PC-9 (cell line): ENCODE results near the gene MICAL3. TPM values are rescaled to one million over a fixed set of nuclear protein-coding genes. Genes with fewer than 3 reads are reported as not detected.

Source experiments
- BruUV-seq: library from RNA; stranded (reverse); fragments of 400-500 nt; replicated peaks from 2 replicates; lab custom pipeline; 2021; lab: Mats Ljungman, UMichigan
- CTCF ChIA-PET: fragments of 300-600 bp; sonication (Branson Sonifier 250); formaldehyde crosslinking; loops from one replicate; lab custom pipeline; 2022; ENCODE audit warnings: antibody characterized with exemption; lab: Charles Lee
- POLR2A ChIA-PET: fragments of 300-600 bp; sonication (Branson Sonifier 250); formaldehyde crosslinking; loops from one replicate; lab custom pipeline; 2022; ENCODE audit warnings: antibody characterized with exemption; ENCODE audit not compliant: unreplicated experiment; lab: Charles Lee
- DNase-seq, 2 experiments: peaks; one replicate each; pipeline versions ENCODE4 v3.0.0 to v3.0.0-alpha.2; 2015 to 2022; ENCODE audit warnings: mixed read lengths in 1 of 2
- H2AFZ ChIP-seq: fragments of 200-600 bp; sonication (generic); 2 replicates; pipeline ENCODE4 v1.8.1; 2017; ENCODE audit warnings: antibody characterized with exemption
- H3F3A ChIP-seq: fragments of 200-600 bp; sonication (generic); 2 replicates; pipeline ENCODE4 v1.8.1; 2017; ENCODE audit warnings: antibody characterized with exemption, mild to moderate bottlenecking, low read depth; ENCODE audit not compliant: insufficient read depth
- H3K27ac ChIP-seq: fragments of 200-600 bp; sonication (generic); 2 replicates; pipeline ENCODE4 v1.6.1; 2016; ENCODE audit warnings: mixed run types
- H3K27me3 ChIP-seq: fragments of 200-600 bp; sonication (generic); 2 replicates; pipeline ENCODE4 v1.6.1; 2016; ENCODE audit warnings: low read depth, mixed run types; ENCODE audit not compliant: insufficient read depth
- H3K36me3 ChIP-seq: fragments of 200-600 bp; sonication (generic); 2 replicates; pipeline ENCODE4 v1.6.1; 2016; ENCODE audit warnings: low read depth, mixed run types
- H3K4me1 ChIP-seq: fragments of 200-600 bp; sonication (generic); replicated peaks from 2 replicates; pipeline ENCODE4 v1.6.1; 2016; ENCODE audit warnings: mixed run types; ENCODE audit not compliant: insufficient read depth
- H3K4me2 ChIP-seq: fragments of 200-600 bp; sonication (generic); 2 replicates; pipeline ENCODE4 v1.6.1; 2017; ENCODE audit warnings: mixed run types
- H3K4me3 ChIP-seq: fragments of 200-600 bp; sonication (generic); 2 replicates; pipeline ENCODE4 v1.6.1; 2016; ENCODE audit warnings: mixed run types
- H3K79me2 ChIP-seq: fragments of 200-600 bp; sonication (generic); 2 replicates; pipeline ENCODE4 v1.6.1; 2017; ENCODE audit warnings: low read depth, mixed run types
- H3K9me2 ChIP-seq: fragments of 200-600 bp; sonication (generic); 2 replicates; pipeline ENCODE4 v1.8.1; 2017; ENCODE audit warnings: mild to moderate bottlenecking; ENCODE audit not compliant: insufficient read depth
- H3K9me3 ChIP-seq: fragments of 200-600 bp; sonication (generic); 2 replicates; pipeline ENCODE4 v1.8.1; 2016; ENCODE audit warnings: low read depth; ENCODE audit not compliant: insufficient read depth
- H4K20me1 ChIP-seq: fragments of 200-600 bp; sonication (generic); 2 replicates; pipeline ENCODE4 v1.8.1; 2017; ENCODE audit not compliant: insufficient read depth
- EZH2 ChIP-seq: fragments of 200-600 bp; sonication (generic); IDR thresholded peaks from 2 replicates; pipeline ENCODE4 v1.8.0; 2017; ENCODE audit warnings: antibody characterized with exemption, low read depth
- intact Hi-C: fragments of 100-400 bp; cut with micrococcal nuclease; formaldehyde crosslinking; loops from one replicate; pipeline ENCODE4 v1.10.0; 2022; ENCODE audit not compliant: unreplicated experiment
- total RNA-seq: library from RNA; stranded (reverse); gene quantifications from 2 replicates; pipeline ENCODE4 v1.2.3, GENCODE V29; 2021
- TF ChIP-seq, protein P1 (sequence below): fragments of 200-600 bp; sonication (generic); conservative IDR thresholded peaks from 2 replicates; pipeline ENCODE4 v1.6.1; 2017; ENCODE audit warnings: mixed run types, antibody characterized with exemption, mild to moderate bottlenecking, moderate library complexity

Gene MICAL3
- total RNA-seq, 1 experiment from 2014 or later = 27.4 TPM

DNA sequence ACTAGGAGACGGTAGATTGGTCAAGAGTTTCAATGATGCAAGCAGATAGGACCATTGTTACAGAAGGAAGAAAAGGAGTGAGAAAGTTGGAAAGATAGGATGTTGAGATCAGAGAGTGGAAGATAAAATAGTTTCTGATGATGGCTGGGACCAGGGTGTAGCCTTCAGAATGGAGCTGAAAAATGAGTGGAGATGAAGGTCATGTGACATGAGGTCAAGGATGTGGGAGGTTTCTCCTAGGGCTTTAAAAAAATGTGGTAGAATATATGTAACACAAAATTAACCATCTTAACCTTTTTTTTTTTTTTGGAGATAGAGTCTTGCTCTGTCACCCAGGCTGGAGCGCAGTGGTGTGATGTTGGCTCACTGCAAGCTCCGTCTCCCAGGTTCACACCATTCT is 35.1 kb upstream of the MICAL3 start:
- Histone ChIP-seq H3K9me2 (no peaks in the 10 kb centered on the region), H3K36me3 (no peaks in the 10 kb centered on the region), H3F3A (no peaks in the 10 kb centered on the region), H3K79me2 (no peaks in the 10 kb centered on the region), H3K4me2 (no peak overlapping the region), H3K27me3 (no peaks in the 10 kb centered on the region), H4K20me1 (no peaks in the 10 kb centered on the region), H3K4me3 (no peak overlapping the region), H3K9me3 (no peaks in the 10 kb centered on the region), H2AFZ (no peak overlapping the region), H3K4me1 (peaks cover 17% of the 10 kb centered on the region), H3K27ac (no peak overlapping the region)
- TF ChIP-seq, protein P1, sequence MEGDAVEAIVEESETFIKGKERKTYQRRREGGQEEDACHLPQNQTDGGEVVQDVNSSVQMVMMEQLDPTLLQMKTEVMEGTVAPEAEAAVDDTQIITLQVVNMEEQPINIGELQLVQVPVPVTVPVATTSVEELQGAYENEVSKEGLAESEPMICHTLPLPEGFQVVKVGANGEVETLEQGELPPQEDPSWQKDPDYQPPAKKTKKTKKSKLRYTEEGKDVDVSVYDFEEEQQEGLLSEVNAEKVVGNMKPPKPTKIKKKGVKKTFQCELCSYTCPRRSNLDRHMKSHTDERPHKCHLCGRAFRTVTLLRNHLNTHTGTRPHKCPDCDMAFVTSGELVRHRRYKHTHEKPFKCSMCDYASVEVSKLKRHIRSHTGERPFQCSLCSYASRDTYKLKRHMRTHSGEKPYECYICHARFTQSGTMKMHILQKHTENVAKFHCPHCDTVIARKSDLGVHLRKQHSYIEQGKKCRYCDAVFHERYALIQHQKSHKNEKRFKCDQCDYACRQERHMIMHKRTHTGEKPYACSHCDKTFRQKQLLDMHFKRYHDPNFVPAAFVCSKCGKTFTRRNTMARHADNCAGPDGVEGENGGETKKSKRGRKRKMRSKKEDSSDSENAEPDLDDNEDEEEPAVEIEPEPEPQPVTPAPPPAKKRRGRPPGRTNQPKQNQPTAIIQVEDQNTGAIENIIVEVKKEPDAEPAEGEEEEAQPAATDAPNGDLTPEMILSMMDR = no peak
- TF ChIP-seq EZH2 = no peak
- BruUV-seq = no TSS peak
- CTCF ChIA-PET = no interaction called here
- no peak for DNase-seq
- POLR2A ChIA-PET = no interaction called here
- intact Hi-C loops = no loop called here

- no peak overlapping the region for H2AFZ ChIP-seq
- no peak overlapping the region for H3K4me3 ChIP-seq
- H3K9me3 ChIP-seq = no peaks in the 10 kb centered on the region
- no peaks in the 10 kb centered on the region for H3K36me3 ChIP-seq
- H3K4me2 ChIP-seq = no peak overlapping the region
- no peak for DNase-seq
- CTCF ChIA-PET = no interaction called here
- H3K27ac ChIP-seq = no peak overlapping the region
- TF ChIP-seq, protein P1 = no peak
- TF ChIP-seq EZH2 = no peak
- BruUV-seq = no TSS peak
- H3K4me1 ChIP-seq = peaks cover 17% of the 10 kb centered on the region
- H3K9me2 ChIP-seq = no peaks in the 10 kb centered on the region
- no peaks in the 10 kb centered on the region for H3F3A ChIP-seq
- H4K20me1 ChIP-seq = no peaks in the 10 kb centered on the region
- no peaks in the 10 kb centered on the region for H3K27me3 ChIP-seq
- H3K79me2 ChIP-seq = no peaks in the 10 kb centered on the region
- POLR2A ChIA-PET = no interaction called here
- intact Hi-C loops = no loop called here
Observed at GRCh38 chr22:18059094-18059417, 34.7 kb upstream of the MICAL3 start.

- Histone ChIP-seq H3K9me2 (no peaks in the 10 kb centered on the region), H3K36me3 (no peaks in the 10 kb centered on the region), H3F3A (no peaks in the 10 kb centered on the region), H3K4me2 (no peak overlapping the region), H2AFZ (no peak overlapping the region), H3K27ac (no peak overlapping the region), H3K27me3 (no peaks in the 10 kb centered on the region), H3K79me2 (no peaks in the 10 kb centered on the region), H3K9me3 (no peaks in the 10 kb centered on the region), H3K4me1 (peaks cover 17% of the 10 kb centered on the region), H4K20me1 (no peaks in the 10 kb centered on the region), H3K4me3 (no peak overlapping the region)
- ChIA-PET POLR2A (no interaction called here), CTCF (no interaction called here)
- no TSS peak for BruUV-seq
- intact Hi-C loops = no loop called here
- no peak for DNase-seq
- TF ChIP-seq, protein P1 = no peak
- no peak for TF ChIP-seq EZH2
Observed at GRCh38 chr22:18058371-18059093, 34.2 kb upstream of the MICAL3 start.
